ENCODE results near the gene MAN1A1.

The MAN1A1 gene

DNA sequence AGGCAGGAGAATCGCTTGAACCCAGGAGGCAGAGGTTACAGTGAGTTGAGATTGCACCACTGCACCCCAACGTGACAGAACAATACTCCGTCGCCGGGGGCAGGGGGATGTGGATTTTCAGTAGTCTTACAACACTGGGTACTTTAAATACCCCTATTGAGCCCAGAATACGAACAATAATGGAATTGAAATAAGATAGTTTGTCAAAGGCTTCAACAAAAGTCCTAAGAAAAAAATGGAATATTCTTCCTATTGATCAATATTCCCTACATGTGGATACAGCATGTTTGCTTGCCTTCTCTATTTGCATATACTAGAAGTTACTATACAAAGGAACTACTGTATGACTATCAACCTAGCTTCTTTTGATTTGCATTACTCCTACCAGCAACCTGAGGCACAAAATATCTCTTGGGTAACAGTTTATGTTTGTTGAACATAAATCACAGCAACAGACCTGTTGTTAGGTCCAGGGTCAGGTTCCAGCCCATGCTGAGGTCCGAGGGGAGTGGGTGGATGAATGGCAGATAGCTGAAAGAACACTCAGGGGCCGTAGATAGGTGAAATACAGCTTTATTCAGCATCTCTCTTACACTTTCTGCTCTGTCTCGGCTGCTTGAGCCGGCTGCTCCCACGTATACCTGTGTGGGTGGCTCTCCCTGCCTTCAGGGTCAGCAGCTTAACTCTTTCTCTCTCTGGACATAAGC lies 23.8 kb downstream of the MAN1A1 start:
- DNase-seq (ENCODE audit: low read depth in 2 of 2): no peak

DNA sequence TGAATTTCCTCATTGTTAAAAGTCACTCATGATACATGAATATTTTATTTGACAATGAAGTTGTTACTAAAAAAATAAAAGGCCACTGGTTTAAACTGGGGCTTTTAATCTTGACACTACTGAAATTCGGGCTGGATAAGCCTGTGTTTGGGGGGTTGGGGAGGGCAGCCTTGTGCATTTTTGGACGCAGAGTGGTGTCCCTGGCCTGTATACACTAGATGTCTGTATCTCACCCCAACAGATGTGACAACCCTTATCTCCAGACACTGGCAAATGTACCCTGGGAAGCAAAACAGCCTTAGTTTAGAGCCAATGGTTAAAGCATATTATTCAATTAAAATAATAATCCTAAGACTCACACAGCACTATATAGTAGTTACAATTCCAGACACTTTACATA lies 24.8 kb downstream of the MAN1A1 start:
- no peak for DNase-seq (ENCODE audit: low read depth in 2 of 2)

DNA sequence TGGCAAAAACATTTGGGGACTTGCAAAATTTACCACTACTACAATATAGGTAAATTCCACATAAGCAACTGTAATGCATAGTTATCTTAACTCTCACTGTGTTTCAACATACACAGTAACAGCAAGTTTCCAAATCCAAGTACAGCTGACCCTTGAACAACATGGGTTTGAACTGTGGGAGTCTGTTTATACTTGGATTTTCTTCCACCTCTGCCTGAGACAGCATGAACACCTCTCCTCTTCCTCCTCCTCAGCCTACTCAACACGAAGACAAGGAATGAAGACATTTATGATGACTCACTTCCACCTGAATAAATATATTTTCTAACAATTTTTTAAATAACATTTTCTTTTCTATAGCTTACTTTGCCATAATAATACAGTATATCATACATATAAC lies 25.6 kb downstream of the MAN1A1 start:
- DNase-seq (ENCODE audit: low read depth in 2 of 2): no peak

DNA sequence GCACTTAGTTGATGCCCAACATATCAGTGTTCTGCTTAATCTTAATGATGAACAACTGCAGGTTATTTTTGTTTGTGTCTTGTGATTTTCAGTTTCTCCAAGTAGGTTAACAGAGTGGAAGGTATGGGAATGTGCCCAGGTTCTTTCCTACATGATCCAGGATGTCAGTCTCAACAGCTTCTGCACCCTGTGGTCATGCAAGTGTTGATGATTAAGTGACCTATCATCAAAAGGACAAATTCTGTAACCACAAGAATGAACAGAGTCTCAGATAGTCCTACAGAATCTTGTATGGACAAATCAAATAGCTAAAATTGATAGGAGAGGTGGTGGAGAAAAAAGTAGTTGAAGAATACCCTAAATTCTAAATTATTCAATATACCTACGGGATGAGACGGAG lies 26.1 kb downstream of the MAN1A1 start:
- no peak for DNase-seq (ENCODE audit: low read depth in 2 of 2)

DNA sequence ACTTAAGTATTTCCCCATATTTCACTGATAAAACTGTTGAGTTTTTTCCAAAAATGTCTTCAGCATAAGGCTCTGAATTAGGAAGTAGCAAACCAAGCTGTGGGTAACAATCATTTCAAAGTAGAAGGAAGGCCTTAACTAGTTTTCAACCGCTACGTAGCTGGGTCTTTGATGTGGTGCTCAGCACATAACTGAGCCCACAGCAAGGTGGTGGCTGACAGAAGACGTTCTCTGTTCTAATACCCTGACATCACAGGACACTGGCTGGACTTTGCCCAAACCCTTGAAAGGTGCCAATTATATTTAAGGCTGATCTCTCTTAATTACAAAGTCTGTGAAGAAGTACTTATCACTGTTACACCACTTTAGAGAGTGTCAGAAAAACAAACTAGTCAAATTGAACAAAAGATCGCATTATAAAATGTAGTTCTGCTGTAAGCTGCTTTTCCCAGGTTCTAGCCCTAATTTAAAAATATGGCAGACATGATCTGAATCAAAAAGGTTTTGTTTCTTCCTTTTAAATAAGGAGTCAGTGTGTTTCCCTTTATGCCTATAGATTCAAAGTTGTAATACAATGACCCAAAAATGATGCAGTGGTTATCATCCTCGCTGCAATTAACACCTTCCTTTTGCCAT lies 26.7 kb downstream of the MAN1A1 start:
- DNase-seq (ENCODE audit: low read depth in 2 of 2): no peak

DNA sequence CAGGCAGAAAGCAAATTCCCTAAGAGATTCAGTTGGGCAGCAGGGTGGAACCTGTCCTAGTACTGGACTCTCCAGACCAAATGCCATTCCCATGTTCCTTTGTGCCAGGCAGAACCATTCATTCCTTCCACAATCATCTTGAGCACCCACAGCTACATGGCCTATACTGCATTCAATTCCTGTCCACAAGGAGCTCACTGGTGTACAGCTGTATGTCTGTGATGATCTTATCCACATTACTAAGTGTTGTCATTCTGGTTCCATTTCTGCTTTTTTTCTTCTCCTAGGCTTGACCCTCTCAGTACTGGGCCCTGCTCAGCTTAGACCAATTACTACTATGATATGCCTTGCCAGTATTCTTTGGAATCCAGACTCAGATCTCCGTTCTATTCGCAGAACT lies 27.5 kb downstream of the MAN1A1 start:
- DNase-seq (ENCODE audit: low read depth in 2 of 2): no peak

DNA sequence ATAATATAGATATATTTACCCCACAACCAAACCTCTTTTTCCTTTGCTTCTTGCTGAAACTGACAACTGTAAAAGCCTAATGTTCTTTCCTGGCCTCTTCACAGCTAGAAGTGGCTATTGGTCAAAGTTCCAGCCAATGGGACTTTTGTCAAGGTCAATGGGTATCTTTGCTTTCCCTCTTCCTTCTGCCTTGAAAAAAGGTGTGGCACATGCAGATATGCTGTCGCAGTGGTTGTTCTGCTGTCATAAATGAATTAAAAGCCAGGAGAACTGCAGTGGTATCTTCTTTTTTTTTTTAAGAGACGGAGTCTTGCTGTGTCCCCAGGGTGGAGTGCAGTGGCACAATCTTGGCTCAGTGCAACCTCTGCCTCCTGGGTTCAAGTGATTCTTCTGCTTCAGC lies 29.9 kb downstream of the MAN1A1 start:
- DNase-seq (ENCODE audit: low read depth in 2 of 2): no peak

DNA sequence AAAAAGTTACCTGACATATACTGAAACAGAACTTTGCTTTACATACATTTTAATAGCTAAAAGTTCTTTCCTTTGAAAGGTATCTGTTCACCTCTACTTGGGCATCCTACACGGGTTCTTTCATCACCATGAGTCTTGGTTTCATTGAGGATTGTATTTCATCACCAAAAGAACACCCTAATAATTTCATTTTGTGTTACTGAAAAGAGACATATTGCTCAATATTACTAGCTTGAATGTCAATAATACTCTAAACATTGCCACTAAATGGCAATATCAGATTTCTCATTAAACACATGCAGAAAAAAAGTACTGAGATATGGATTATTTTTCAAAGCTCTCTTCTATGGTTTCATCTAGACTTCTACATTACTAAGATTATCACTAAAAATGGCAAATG lies 30.8 kb downstream of the MAN1A1 start:
- DNase-seq (ENCODE audit: low read depth in 2 of 2): no peak

DNA sequence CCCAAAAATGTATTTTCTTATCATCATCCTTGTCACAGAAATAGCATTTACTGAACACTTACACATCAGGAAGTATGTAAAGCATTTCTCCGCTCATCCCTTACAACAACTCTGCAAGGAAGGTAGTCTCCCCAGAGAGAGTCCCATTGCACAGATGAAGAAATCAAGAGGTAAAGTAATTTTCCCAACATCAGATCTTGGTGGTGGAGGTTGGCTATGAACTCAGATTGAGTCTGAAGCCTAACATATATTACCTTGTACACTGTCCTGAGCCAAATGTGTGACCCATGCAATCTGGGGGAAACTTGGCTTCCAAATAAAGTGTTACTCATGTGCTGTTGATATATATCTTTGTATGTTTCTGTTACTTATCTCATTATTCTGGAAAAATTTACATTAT lies 31.4 kb downstream of the MAN1A1 start:
- DNase-seq (ENCODE audit: low read depth in 2 of 2): no peak

DNA sequence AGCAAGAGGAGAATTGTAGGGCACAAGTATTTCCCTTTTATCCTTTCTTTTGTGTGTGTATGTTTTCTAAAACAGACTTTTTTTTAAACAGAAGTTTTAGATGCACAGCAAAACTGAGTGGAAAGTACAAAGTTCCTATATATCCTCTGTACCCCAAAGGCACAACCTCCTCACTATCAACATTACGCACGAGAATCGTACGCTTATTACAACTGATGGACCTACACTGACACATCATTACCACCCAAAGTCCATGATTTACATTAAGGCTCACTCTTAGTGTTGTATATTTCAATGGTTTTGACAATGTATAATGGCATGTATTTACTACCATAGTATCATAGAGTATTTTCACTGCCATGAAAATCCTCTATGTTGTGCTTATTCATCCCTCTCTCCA lies 32.6 kb downstream of the MAN1A1 start:
- DNase-seq (ENCODE audit: low read depth in 2 of 2): no peak

DNA sequence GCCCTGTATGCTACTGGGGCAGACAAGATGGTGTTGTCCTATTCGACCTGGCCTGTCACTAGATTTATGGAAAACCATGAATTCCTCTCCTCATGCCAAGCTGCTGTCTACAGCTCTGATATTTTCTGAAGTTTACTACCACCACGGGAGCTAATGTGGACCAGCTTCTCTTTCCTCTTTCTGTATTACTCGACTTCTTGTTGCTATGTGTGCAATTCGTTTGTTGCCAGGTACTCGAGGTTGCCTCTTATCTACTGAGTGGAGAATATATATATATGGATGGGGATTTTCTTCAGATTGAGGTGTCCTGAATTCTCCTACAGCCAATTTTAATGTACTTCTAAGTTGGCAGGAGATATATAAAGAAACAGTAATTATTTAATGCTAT lies 34.7 kb downstream of the MAN1A1 start:
- no peak for DNase-seq (ENCODE audit: low read depth in 2 of 2)

DNA sequence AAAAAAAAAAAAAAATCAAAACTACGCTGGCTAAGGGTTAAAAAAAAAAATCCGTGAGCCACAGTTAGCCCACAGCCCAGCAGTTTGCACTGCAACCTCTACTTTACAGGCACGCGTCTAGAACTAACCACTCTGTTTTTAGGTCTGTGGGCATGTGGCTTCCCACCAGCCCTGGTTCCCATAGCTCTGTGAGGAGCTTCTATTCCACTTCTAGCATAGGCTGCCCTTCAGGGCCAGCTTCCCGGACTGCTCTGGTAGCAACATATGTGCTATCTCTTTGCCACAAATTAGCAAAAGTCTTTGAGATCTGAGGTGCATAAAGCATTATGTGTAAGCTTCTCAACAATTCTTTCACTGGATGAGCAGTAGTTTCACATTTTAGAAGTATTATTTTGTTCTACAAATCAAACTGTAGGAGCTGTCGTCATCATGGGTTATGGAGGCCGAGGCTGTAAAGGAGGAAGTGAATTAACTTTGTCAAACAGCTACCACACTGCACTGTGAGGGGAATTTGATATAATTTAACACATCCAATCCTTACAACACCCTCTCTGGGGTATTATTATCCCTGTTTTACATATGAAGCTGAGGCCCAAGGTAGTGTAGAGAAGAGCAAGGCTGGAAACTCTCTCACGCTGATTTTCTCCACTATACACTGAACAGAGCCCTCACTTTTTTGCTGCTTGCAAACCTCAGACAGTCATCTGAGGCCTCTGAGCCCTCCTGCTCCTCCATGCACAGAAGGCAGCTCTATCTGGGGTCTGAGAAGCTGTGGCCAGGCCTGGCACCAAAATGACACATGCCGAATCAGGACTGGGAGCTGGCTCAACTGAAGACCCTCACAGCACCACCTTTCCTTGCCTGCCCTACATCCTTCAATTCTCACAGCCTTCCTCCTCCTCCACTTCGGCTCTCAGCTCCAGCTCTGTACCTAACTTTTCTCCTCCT lies 35.4 kb downstream of the MAN1A1 start:
- DNase-seq (ENCODE audit: low read depth in 2 of 2): no peak

DNA sequence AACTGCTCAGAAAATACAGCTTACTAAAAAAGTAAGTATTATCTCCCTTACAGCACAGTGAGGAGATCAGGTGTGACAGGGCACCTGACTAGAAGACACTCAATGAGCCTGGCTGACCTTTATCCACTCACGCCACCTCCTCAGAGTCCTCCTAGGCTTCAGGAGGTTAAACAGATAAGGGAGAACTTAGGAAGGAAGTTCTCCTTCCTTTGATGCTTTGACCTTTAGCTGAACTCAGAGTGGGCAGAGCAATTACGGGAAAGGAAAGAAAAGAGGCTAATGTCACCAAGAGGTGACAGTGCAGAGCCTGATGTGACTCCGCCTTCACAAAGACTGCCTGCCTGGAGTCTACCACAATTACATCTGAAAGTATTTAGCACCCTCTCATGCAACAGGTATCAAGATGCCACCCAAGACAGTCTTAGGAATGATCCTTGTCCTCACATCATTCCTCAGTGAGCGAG lies 36.7 kb downstream of the MAN1A1 start:
- DNase-seq (ENCODE audit: low read depth in 2 of 2): no peak

DNA sequence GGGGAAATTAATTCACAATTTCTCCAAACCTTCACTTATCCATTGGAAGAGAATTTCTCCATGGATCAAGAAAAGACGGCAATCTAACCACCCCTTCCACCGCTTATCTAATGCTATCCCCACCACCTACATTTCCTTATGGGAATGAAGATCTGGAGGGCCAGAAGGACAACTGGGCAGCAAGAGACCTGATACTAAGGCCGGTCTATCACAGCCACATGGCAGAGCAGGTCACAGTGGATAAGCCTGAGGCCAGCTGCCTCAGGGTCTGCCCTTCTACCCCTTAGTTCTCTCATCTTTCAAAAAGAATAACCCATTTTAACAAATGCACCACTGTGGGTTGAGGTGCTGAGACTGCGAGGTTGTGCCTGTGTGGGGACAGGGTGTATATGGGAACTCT lies 37.1 kb downstream of the MAN1A1 start:
- no peak for DNase-seq (ENCODE audit: low read depth in 2 of 2)

DNA sequence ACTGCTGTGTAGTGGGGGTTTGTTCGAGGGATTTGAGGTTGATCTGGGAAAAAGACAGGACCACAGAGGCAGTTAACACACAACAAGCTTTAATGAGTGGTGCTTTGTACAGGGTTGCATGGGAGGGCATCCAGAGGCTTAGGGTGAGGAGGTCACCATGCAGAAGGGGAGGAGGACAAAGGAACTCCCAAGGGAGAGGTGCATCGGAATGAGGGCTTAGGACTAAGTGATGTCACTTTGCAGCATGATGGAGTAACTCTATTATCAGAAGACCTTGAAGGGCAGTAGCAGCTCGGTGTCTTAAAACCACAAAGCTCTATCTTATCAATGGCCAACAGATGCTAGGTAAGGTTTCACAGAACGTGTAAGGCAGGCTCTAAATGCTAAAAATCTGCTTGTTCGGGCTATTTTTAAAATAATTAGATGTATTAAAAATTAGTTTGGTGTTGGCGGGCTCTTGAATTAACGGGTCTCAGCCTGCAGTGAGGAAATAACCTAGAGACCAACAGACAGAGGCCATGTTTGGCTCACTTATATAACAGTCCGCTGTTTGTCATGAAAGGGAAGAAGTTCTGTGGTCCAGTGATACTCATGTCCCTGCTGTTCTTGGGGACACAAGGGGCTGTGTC lies 37.9 kb downstream of the MAN1A1 start:
- DNase-seq (ENCODE audit: low read depth in 2 of 2): no peak

DNA sequence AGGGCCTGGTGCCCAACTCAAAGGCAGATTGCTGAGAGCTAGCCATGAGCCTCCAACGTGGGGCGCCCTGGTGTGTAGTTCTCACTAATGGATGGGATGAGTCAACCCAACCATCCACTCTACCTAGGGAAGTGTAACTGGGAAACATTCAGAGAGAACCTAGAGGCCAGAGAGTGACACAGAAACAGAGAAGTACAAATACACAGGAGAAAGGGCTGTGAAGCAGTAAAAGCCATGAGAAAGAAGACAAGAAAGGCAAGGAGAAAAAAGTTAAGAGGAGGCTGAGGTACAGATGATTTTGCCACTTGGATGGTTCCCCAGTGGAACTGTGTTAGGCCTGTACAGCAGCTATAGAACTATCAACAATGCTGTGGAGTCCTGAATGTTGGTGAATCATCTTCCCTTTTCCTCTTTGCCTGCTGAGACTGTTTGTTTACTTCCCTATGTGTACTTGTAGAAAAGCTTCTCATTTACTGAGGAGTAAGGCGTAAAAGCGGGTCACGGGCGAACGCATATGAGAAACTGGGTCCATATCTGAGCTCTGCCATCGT lies 39.0 kb downstream of the MAN1A1 start:
- no peak for DNase-seq (ENCODE audit: low read depth in 2 of 2)

DNA sequence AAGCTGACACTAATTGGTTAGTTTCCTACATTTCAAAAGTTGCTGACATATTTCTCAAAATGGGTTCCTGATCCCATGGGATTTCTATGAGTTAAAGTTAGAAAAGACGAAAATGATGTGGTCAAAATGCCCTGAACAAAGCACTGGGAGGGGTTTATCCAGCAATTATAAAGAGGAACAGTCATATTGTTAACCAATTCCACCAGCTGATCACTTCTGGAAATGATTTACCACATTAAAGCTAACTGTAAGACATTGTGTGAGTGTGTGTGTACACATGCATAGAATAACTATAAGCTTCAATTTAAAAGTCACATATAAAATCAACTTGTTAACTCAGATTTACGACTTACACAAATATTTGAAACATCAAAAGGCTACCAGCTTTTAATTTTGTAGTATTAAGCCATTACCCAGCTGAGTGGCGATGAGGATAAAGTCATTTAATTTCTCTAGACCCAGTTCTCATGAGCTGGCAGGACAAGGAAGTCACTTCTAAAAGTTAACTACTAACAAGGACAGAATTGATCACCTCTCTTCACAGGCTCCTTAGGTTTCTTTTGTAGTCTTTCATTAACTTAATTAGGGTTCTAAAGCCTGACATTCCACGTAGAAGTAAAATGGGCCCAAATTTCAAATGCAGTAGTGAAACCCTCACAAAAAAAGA lies 40.4 kb downstream of the MAN1A1 start:
- DNase-seq (ENCODE audit: low read depth in 2 of 2): no peak

DNA sequence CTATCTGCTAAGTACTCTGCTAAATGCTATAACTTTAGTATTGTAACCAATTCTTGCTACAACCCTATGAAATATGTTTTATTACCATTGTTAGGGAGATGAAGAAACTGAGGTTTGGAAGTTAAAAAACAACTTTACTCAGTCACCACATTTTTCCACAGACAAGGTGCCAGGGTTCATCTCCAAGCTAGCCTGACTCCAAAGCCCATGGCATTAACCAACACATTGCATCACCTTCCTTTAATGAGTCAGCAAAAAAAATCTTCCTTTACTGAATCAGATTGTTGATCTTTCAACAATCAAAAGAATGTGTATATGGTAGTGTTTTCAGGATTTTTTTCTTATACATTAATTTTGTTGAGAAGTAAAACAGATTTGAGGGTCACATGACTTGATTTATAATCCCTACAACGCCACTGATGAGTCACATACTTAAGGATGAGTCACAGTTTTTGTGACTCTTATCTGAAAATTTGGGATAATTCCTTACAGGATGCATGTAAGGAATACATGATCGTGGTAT lies 41.5 kb downstream of the MAN1A1 start:
- DNase-seq (ENCODE audit: low read depth in 2 of 2): no peak

DNA sequence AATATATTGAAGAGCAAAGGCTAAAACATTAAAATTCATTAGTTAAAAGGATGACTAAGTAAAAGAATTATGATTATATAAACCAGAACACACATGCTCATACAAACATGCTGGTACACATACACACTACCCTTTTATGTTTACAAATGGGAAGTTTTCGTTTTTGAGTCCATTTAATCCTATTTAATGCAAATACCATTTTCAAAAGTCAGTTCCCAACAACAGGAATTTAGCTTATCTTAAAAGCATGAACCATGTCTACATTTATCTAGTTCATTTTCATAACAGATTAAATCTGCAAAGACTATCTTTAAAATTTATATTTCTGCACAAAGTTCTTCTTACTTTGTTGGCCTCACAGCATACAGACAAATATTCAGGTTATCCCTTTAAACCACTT lies 42.5 kb downstream of the MAN1A1 start:
- DNase-seq (ENCODE audit: low read depth in 2 of 2): no peak

DNA sequence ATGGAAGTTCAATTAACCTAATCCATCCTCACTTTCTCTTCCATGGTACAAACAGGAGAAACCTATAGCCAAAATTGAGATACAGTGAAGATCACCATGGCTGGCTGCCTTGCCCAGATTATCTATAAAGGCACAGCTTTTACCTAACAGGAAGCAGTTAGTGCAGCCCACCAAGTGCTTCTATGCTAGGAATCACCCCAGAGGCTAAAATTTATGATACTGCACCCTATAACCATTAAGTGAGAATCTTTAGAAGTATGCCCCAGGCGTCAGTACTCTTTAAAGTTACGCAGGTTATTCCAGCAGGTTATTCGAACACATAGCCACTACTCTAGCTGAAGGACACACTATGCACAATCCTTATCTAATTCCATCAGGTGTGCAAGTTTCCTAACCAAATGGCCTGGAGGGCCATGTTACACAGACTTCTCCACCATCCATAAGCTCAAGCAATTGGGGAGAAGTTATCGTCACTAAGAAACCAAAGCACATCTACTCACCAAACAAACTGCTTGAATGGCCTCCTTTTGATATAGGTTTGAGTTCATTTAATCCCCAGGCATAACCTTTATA lies 43.1 kb downstream of the MAN1A1 start:
- DNase-seq (ENCODE audit: low read depth in 2 of 2): no peak
